Gastroesophageal sphincter (tissue), 4 donors: ENCODE measurements around the gene KIAA1217. TPM values are rescaled to one million over a fixed set of nuclear protein-coding genes. Genes with fewer than 3 reads are reported as not detected.

ENCODE experiments used
- ATAC-seq: fragments of 150-250 bp; one replicate; pipeline ENCODE4 v1.9.1; 2016; ENCODE audit warnings: mild to moderate bottlenecking, moderate library complexity
- H3K27ac ChIP-seq, 4 donors: fragments of 200-600 bp; sonication (generic) in 3 of 4; 1 replicate in 3 of 4; 2 replicates in 1 of 4; pipeline ENCODE4 v1.5.1; 2016 to 2019
- H3K27me3 ChIP-seq: fragments of 200-600 bp; sonication (generic); one replicate; pipeline ENCODE4 v1.5.1; 2019
- H3K36me3 ChIP-seq, 2 donors: fragments of 200-600 bp; sonication (generic); one replicate each; pipeline ENCODE4 v1.5.1; 2019; ENCODE audit warnings: control low read depth in 1 of 2
- H3K4me1 ChIP-seq, 3 donors: fragments of 200-600 bp; sonication (generic); 1 replicate in 2 of 3; 2 replicates in 1 of 3; pipeline ENCODE4 v1.5.1; 2016 to 2019; ENCODE audit warnings: control low read depth in 2 of 3
- H3K4me3 ChIP-seq, 2 donors: fragments of 200-600 bp; sonication (generic); one replicate each; pipeline ENCODE4 v1.5.1; 2019; ENCODE audit warnings: mild to moderate bottlenecking in 1 of 2, moderate library complexity in 1 of 2
- H3K9me3 ChIP-seq, 3 donors: fragments of 200-600 bp; sonication (generic); one replicate each; pipeline ENCODE4 v1.5.1; 2017 to 2019; ENCODE audit warnings: control low read depth in 2 of 3
- EP300 ChIP-seq: sonication (generic); formaldehyde crosslinking; IDR thresholded peaks from one replicate; pipeline ENCODE4 v1.6.1; 2017; ENCODE audit warnings: antibody characterized with exemption, mild to moderate bottlenecking
- POLR2A ChIP-seq, 2 donors: fragments of 450-650 bp; IDR thresholded peaks; one replicate each; pipeline ENCODE4 v1.6.1; 2017; ENCODE audit warnings: antibody characterized with exemption in 2 of 2, mild to moderate bottlenecking in 2 of 2, moderate library complexity in 1 of 2
- POLR2AphosphoS5 ChIP-seq: sonication (generic); formaldehyde crosslinking; IDR thresholded peaks from one replicate; pipeline ENCODE4 v1.6.1; 2017; ENCODE audit warnings: antibody characterized with exemption
- WGBS, 2 donors: methylation state at CpG; one replicate each; pipeline ENCODE4 v1.1.5; 2018; ENCODE audit warnings: low coverage in 1 of 2; 5-methylcytosine and 5-hydroxymethylcytosine counted together
- small RNA-seq, 4 donors: library from RNA; depleted of rRNA; stranded (forward); fragments of <200 nt; gene quantifications; one replicate each; pipeline ENCODE3, GENCODE V24; 2016
- total RNA-seq, 4 donors: library from RNA; depleted of rRNA; stranded (reverse); fragments of >200 nt; gene quantifications; one replicate each; pipeline ENCODE4 v1.1.0, GENCODE V29; 2016
- TF ChIP-seq, protein P1 (sequence below), 4 experiments: fragments of 200-600 bp in 2 of 4; fragments of 450-650 bp in 2 of 4; sonication (generic) in 1 of 4; IDR thresholded peaks; one replicate each; pipeline ENCODE4 v1.5.1; 2017 to 2019; ENCODE audit warnings: antibody characterized with exemption in 4 of 4, mild to moderate bottlenecking in 2 of 4, moderate library complexity in 2 of 4

KIAA1217 gene
- total RNA-seq, 4 donors from 2014 or later, result 9.7 to 15.3 (median 12.7) TPM

DNA sequence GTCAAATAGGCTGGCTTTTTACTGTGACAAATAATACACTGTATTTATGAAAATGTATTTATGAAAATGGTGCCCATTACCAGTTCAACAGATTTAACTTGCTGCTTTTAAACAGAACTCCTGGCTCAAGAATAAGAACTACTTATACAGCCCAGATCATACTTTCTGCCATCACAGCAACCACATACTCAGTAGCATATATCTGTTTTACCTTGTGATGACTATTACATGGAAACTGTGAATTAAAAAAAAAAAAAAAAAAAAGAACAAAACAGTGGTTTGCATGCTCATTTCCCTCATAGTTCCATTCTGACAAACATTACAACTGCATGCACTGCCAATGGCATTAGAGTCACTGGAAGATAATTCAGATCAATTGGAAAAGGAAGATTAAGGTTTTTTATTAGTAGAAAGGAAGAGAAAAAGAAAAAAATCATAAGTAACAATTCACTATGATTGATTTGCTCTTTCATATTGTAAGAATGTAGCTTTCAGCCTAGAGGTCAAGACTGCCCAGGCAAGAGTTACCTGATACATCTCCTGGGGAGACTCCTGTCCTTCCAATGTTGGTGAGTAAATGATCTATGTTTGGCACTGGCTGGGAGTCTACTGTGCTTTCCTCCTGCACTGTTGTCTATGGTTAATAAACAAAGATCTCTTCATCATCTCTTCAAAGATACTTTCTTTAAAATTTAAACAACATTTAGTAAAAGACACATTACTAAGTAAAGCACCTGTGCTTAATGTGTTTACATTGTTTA lies 381.9 kb downstream of the KIAA1217 start:
- Histone ChIP-seq H3K4me1 (no peaks in the 10 kb centered on the region), H3K27me3 (no peaks in the 10 kb centered on the region), H3K27ac (no peak overlapping the region), H3K36me3 (peaks cover 5 to 99% of the 10 kb centered on the region in 2 donors), H3K4me3 (no peak overlapping the region), H3K9me3 (no peaks in the 10 kb centered on the region)
- ATAC-seq, result no peak
- TF ChIP-seq, protein P1, sequence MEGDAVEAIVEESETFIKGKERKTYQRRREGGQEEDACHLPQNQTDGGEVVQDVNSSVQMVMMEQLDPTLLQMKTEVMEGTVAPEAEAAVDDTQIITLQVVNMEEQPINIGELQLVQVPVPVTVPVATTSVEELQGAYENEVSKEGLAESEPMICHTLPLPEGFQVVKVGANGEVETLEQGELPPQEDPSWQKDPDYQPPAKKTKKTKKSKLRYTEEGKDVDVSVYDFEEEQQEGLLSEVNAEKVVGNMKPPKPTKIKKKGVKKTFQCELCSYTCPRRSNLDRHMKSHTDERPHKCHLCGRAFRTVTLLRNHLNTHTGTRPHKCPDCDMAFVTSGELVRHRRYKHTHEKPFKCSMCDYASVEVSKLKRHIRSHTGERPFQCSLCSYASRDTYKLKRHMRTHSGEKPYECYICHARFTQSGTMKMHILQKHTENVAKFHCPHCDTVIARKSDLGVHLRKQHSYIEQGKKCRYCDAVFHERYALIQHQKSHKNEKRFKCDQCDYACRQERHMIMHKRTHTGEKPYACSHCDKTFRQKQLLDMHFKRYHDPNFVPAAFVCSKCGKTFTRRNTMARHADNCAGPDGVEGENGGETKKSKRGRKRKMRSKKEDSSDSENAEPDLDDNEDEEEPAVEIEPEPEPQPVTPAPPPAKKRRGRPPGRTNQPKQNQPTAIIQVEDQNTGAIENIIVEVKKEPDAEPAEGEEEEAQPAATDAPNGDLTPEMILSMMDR (IDR thresholded peaks at IDR 0.05), result no peak
- TF ChIP-seq EP300, result no peak
- no peak for TF ChIP-seq POLR2AphosphoS5
- no peak for TF ChIP-seq POLR2A (IDR thresholded peaks at IDR 0.05)

DNA sequence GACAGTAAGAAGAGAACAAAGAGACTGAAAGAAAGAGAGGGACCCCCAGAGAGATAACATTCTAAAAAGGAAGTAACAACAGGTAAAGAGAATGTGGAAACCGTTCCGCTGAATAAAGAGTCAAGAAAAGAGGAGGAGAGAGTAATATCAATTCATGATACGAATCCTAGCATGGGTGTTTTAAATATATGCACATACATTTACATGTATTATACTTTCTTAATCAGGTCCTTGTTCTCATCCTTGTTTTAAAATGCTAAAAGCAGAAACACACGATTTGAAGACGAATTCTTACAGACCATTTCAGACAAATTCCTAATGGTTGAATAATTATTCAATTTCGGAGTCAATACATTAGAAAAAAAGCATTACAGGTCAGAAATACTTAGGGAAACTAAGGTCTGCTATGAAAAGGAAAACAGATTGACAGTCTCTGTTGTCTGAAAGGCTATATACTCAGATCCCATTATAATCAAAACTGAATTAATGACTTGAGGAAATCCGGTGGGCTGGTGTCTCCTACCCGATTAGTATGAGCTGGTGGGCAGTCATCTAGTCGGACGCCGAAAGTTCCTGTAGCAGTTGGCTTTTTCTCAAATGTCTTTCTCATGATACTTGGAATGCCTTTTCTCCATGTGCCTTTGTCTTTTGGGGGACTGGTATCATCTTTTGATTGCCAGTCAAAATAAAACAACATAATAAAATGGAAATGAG lies 387.4 kb downstream of the KIAA1217 start:
- H3K27me3 ChIP-seq, result no peaks in the 10 kb centered on the region
- 92 to 96% methylated on average over 8 to 11 of the region's 11 CpGs for WGBS, 2 donors
- H3K9me3 ChIP-seq, result no peaks in the 10 kb centered on the region
- no peaks in the 10 kb centered on the region for H3K4me1 ChIP-seq
- H3K27ac ChIP-seq, result no peak overlapping the region
- peaks cover 7 to 99% of the 10 kb centered on the region in 2 donors for H3K36me3 ChIP-seq
- TF ChIP-seq POLR2AphosphoS5, result no peak
- TF ChIP-seq POLR2A (IDR thresholded peaks at IDR 0.05), result no peak
- no peak for TF ChIP-seq EP300
- TF ChIP-seq, protein P1 (IDR thresholded peaks at IDR 0.05), result no peak
- no peak overlapping the region for H3K4me3 ChIP-seq
- no peak for ATAC-seq

DNA sequence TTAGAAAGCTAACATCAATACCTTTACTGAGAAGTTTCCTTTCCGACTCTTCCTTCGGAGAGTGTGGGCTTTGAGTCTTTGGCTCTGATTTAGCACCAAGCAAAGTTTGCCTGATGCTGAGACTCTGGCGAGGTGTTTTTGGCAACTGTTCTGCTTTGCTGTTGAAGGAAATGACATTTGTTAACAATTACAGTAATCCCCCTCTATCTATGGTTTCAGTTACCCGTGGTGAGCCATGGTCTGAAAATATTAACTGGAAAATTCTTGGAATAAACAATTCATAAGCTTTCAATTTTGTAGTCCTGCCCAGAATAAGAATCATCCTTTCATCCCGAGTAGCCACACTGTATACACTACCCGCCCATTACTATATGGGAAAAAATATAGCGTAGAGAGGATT lies 388.5 kb downstream of the KIAA1217 start:
- WGBS, 2 donors, result 34 to 58% methylated on average over 5 to 7 of the region's 7 CpGs
- Histone ChIP-seq H3K4me3 (no peak overlapping the region), H3K36me3 (peaks cover 7 to 98% of the 10 kb centered on the region in 2 donors)

More for the DNA sequence above, 388.5 kb downstream of the KIAA1217 start:
- H3K27ac ChIP-seq, result no peak overlapping the region
- ATAC-seq, result no peak
- H3K27me3 ChIP-seq, result no peaks in the 10 kb centered on the region
- TF ChIP-seq POLR2AphosphoS5 (no peak), EP300 (no peak), POLR2A (IDR thresholded peaks at IDR 0.05) (no peak)
- TF ChIP-seq, protein P1 (IDR thresholded peaks at IDR 0.05), result no peak
- no peaks in the 10 kb centered on the region for H3K4me1 ChIP-seq
- H3K9me3 ChIP-seq, result no peaks in the 10 kb centered on the region

Small RNAs within 50 kb of the gene (small RNA-seq; reads per million reads assigned to genes)
- gene AC063961.1 (0 reads per million in 4 donors), gene MIR603 (0 reads per million in 4 donors)
